Measurements from ENCODE around the gene TRIM34.
"Not testable (repeated sequence)": the region's sequence is repeated elsewhere in the genome, so short reads cannot be mapped to it uniquely, and the experiment has no call there.

Gene TRIM34, protein sequence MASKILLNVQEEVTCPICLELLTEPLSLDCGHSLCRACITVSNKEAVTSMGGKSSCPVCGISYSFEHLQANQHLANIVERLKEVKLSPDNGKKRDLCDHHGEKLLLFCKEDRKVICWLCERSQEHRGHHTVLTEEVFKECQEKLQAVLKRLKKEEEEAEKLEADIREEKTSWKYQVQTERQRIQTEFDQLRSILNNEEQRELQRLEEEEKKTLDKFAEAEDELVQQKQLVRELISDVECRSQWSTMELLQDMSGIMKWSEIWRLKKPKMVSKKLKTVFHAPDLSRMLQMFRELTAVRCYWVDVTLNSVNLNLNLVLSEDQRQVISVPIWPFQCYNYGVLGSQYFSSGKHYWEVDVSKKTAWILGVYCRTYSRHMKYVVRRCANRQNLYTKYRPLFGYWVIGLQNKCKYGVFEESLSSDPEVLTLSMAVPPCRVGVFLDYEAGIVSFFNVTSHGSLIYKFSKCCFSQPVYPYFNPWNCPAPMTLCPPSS

GRCh38 chr11:5624489-5625279 lies at the start of gene TRIM34:
Gene TRIM34, plus strand, starts transcription at chr11:5625001. Its CDS starts 7,331 bp downstream, at chr11:5632332.
- peak; percentile 80 for DNase-seq

GRCh38 chr11:5575152-5575551 lies 49.6 kb upstream of the TRIM34 start:
- DNase-seq: no peak

DNA sequence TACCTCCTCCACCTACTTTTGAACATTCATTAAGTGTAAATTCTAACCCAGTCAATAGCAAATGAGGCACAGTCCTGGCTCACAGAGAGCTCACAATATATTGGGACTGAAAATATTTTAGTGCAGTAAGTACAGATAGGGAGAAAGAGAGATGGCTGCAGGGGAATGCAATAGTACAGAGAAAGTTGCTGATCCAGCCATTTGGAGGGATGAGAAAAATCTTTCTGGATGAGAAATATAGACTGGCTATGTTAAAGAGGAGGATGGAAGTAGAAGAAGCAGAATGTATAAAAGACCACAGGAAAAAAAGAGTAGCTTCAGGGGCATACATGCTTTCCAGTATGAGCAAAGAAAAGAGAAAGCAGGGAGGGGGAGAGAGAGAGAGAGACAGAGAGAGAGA lies 47.7 kb upstream of the TRIM34 start:
- no peak for DNase-seq

- no peak for DNase-seq
These were observed 44.2 kb upstream of the TRIM34 start, which contains the start of gene OR52B6 for GRCh38 chr11:5580577-5580976. Gene OR52B6, plus strand, starts transcription at chr11:5580877. Its CDS starts 0 bp downstream, at chr11:5580877.

GRCh38 chr11:5581014-5581413 lies 43.8 kb upstream of the TRIM34 start:
- no peak for DNase-seq

DNA sequence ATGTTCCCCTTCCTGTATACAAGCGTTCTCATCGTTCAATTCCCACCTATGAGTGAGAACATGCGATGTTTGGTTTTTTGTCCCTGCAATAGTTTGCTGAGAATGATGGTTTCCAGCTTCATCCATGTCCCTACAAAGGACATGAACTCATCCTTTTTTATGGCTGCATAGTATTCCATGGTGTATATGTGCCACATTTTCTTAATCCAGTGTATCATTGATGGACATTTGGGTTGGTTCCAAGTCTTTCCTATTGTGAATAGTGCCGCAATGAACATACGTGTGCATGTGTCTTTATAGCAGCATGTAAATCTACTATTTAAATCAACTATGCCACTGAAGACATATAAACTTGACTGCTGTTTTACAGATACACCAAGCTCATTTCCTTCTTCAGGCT lies 40.3 kb upstream of the TRIM34 start:
- DNase-seq: not testable (repeated sequence)

DNA sequence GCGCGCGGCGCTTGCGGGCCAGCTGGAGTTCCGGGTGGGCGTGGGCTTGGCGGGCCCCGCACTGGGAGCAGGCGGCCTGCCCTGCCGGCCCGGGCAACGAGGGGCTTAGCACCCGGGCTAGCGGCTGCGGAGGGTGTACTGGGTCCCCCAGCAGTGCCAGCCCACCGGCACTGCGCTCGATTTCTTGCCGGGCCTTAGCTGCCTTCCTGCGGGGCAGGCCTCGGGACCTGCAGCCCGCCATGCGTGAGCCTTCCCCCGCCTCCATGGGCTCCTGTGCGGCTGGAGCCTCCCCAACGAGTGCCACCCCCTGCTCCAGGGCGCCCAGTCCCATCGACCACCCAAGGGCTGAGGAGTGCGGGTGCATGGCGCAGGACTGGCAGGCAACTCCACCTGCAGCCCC lies 34.9 kb upstream of the TRIM34 start:
- not testable (repeated sequence) for DNase-seq

DNA sequence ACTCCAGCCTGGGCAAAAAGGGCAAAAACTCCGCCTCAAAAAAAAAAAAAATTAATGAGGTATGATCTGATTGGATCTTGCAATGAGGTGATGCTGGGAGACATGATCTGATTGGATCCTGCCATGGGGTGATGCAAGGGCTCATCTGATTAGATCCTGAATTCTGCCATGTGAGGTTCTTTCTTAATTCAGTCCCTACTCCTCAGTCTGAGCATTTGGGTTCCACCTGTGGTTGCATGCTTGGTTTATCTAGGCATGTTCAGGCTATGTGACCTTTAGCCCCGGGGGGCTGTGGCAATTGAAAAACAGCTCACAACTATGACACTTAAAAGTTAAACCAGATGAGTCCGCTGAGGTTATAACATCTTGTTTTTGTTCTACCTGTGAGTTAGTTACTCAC lies 33.2 kb upstream of the TRIM34 start:
- no peak for DNase-seq

GRCh38 chr11:5592615-5593014 lies 32.2 kb upstream of the TRIM34 start:
- no peak for DNase-seq

DNA sequence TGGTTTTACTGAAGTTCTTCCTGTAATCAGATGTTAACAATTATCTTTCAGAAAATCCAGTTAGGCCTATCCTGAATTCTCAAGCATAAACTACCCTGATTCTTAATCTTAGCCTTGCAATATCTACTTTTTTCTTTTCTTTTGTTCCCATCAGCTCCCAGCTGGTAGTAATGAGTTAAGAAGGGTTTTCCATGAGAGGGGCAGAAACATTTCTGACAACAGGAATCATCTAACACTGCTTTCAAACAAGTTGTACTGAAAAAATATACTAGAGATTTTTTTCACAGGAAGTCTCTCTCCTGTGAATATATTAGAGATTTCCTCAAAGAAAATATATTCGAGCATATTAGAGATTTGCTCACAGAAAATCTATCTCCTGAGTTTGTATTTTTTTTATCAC lies 31.7 kb upstream of the TRIM34 start:
- no peak for DNase-seq

DNA sequence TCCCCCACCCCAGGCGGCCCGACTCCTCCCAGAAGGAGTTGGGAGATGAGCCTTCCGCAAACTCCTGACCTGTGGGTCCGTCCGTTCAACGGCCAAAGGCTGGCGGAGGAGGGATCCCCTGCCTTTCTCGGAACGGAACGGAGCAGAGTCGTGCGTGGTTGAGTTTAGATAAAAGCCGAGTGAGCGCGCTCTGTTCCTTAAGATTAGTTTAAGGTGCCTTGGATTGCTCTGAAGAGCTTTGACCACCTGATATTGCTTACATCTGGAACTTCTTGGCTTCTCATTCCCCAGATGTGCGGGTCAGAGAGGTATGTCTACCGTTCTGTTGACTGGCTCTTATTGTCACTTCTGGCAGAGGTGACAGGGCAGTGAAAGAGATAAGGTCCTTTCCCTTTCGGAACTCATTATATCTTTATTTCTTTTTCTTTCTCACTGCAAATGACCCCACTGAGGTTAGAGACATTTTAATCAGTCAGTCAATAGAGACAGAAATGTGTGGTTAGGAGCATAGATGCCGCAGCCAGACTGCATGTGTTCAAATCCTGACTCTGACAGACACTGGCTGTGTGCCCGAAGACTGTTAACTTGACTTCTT lies 28.1 kb upstream of the TRIM34 start, which contains the start of gene TRIM6:
Gene TRIM6 (plus strand): TSS at position 31 of the 595 bp plus-strand sequence. CDS start 261 bp downstream, at position 292.
- DNase-seq: no peak

GRCh38 chr11:5597953-5598352 lies 26.8 kb upstream of the TRIM34 start:
- DNase-seq: no peak

DNA sequence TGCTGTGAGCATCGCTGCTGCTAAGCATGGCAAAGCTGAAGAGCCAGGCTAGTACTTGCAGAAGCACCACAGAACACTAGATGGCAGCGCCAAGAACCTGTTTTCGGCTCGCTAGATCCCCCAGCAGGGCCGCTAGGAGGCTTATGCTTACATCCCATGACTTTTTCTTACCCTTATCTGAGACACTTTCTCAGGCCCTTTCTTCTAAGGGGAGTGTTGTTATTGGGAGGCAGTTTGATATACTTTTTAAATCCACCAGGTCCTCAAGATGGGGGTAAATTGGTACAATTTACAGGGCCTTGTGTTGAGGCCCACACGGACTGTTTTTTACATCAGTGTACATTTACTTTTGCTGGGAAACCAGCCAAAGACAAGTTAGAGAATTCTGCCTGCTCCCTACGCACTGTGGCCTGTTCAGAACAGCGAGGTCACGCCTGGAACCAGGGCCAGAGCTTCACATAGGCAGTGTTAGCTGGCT lies 24.4 kb upstream of the TRIM34 start:
- DNase-seq: peak; percentile 63

DNA sequence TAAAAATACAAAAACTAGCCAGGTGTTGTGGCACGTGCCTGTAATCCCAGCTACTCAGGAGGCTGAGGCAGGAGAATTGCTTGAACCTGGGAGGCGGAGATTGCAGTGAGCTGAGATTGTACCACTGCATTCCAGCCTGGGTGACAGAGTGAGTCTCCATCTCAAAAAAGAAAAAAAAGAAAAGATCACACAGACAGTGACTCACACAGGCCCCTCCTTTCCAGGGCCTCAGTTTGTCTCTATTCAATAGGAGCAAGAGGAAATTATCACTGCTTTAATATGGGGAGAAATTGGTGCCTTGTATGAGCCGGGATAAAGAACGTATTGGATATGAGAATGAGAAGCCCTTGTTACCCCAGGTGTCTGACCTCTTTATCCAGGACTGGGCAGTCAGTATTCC lies 22.0 kb upstream of the TRIM34 start:
- not testable (repeated sequence) for DNase-seq

DNA sequence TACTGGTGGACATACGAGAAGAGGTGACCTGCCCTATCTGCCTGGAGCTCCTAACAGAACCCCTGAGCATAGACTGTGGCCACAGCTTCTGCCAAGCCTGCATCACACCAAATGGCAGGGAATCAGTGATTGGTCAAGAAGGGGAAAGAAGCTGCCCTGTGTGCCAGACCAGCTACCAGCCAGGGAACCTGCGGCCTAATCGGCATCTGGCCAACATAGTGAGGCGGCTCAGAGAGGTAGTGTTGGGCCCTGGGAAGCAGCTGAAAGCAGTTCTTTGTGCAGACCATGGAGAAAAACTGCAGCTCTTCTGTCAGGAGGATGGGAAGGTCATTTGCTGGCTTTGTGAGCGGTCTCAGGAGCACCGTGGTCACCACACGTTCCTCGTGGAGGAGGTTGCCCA lies 21.5 kb upstream of the TRIM34 start:
- DNase-seq: no peak

DNA sequence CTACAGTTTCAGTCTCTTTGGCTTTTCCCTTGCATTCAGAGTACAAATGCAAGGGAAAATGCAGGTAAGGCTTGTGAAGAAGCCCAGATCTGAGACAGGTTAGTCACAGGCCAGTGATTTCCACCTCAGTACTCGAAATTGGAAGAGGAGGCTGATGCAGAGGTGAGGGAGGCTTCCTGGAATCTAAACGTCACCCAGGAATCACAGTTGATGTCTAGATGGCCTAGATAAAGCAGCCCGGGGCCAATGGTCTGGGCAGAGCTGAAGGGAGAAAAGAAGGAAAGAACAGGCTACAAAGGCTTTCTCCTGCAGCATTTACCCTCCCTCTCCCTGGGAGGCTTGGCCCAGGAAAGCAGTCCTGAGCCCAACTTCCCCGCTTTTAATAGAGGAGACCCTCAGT lies 19.9 kb upstream of the TRIM34 start:
- no peak for DNase-seq

- no peak for DNase-seq
These were observed 19.0 kb upstream of the TRIM34 start for GRCh38 chr11:5605849-5606248.

GRCh38 chr11:5608808-5609207 lies 16.0 kb upstream of the TRIM34 start:
- DNase-seq: no peak

DNA sequence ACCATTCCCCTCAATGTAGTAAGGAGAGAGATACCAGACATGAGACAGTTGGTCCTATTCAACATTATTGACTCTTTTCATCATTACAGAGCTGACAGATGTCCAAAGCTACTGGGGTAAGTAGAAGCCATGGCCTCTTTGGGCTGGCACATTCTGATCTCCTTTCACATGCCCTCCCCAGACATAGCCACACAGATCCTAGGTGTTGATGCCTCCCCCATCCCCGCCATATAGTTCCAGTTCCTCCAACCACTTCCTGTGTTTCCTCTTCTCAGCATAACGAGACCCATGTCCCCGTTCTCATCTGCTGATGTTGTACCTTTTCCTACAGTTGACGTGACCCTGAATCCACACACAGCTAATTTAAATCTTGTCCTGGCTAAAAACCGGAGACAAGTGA lies 14.4 kb upstream of the TRIM34 start:
- DNase-seq: no peak

DNA sequence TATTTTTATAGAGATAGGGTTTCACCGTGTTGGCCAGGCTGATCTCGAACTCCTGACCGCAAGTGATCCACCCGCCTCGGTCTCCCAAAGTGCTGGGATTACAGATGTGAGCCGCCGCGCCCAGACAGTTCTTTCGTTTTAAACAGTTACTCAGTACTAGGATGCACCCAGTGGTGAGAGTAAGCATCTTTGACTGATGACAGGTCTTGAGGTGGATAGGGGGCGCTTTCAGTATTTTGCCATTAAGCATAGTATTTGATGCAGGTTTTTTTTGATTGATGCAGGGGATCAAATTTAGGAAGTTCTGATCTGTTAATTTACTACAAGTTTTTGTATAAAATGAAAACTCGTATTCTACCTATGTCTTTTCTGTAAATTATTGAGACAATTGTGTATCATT lies 13.2 kb upstream of the TRIM34 start:
- DNase-seq: no peak

DNA sequence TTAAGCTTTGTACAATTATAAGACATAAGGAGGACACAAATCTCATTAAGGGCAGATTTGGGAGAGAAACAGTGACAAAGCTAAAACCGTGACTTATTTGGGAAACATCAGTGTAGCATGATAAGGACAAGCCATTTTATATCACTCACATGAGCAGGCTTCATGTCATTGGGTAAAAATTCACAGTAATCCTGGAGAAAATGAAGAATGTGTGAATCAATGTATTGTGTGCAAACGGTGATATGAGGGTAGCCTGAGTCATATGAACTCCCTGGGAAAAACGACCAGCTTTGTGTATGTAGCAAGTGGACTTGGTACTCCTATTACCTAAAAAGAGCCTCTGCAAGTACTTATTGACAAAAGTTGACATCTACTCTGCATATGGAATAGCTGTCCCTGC lies 6.0 kb upstream of the TRIM34 start:
- DNase-seq: no peak

DNA sequence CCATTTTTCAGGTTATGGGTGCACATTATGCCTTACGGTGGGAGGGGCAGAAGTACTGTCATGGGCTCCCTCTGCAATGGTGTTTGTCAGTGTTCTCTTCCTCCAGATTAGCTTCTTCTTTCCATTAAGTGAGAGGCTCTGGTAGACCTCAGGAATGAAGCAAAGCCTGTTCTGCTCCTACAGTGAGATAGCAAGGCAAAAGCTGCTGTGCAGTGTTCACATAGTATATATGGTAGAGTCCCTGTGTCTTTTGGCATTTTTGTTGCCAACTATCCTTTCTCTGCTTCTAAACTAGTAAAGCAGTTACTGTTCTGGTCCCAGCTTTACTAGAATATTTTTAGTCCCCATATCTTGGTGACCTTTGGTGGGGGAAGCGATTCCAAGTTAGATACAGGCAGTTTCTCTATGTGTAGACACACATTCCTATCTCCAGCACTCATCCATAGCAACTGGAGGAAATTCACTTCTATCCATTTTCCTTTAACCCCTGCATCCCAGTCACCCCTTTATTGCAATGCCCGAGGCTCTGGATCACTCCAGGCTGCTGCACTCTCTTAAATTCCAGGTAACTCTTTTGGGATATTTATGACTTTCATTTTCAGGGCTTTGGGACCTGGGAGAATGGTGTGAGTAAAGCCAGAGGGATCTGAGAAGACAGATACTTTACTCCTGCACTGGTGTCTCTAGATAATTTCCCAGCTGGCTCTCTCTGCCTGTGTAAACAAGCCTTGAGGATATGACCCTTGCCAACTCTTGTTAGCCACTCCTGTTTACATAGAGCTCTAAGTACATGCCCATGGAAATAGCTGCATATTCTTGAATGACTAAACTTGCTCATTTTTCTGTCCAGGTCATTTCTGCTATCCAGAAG lies 3.9 kb upstream of the TRIM34 start:
- no peak for DNase-seq
